Activated T-helper 9 cell treated with anti-CD3 and anti-CD28 coated beads, Interleukin-2, amount 50 U/mL, for 16 hours (primary cell): ENCODE data around the gene CTNS.
"Not testable (repeated sequence)": the region's sequence is repeated elsewhere in the genome, so short reads cannot be mapped to it uniquely, and the experiment has no call there.

ENCODE experiments used
- DNase-seq: peaks from one replicate; pipeline ENCODE4 v3.0.0-alpha.2; 2020; ENCODE audit warnings: low read depth

CTNS gene

GRCh38 chr17:3688027-3688553, 51.5 kb downstream of the CTNS start:
- no peak for DNase-seq

- DNase-seq = no peak
Measured at GRCh38 chr17:3688852-3689261, 52.3 kb downstream of the CTNS start.

GRCh38 chr17:3689262-3690093, 52.9 kb downstream of the CTNS start:
- DNase-seq = no peak

- no peak for DNase-seq
Measured at GRCh38 chr17:3690094-3690715, 53.6 kb downstream of the CTNS start.

- no peak for DNase-seq
Measured at GRCh38 chr17:3691617-3692067, 55.1 kb downstream of the CTNS start.

- no peak for DNase-seq
Measured at GRCh38 chr17:3692346-3692745, 55.8 kb downstream of the CTNS start.

- no peak for DNase-seq
Measured at GRCh38 chr17:3693141-3693540, 56.6 kb downstream of the CTNS start.

- DNase-seq = peak; percentile 17
Measured at GRCh38 chr17:3693829-3694231, 57.3 kb downstream of the CTNS start.

- DNase-seq = no peak
Measured at GRCh38 chr17:3695129-3695722, 58.7 kb downstream of the CTNS start.

GRCh38 chr17:3695723-3696411, 59.3 kb downstream of the CTNS start, which contains the start of gene P2RX5:
Gene P2RX5 (minus strand): TSS chr17:3696155. CDS start chr17:3696005, 150 bp downstream.
- DNase-seq = no peak

GRCh38 chr17:3697103-3697476, 60.5 kb downstream of the CTNS start:
- DNase-seq = no peak

GRCh38 chr17:3698139-3698538, 61.6 kb downstream of the CTNS start:
- DNase-seq = no peak

- DNase-seq = no peak
Measured at GRCh38 chr17:3699951-3700350, 63.4 kb downstream of the CTNS start.

GRCh38 chr17:3702041-3702539, 65.5 kb downstream of the CTNS start:
- DNase-seq = not testable (repeated sequence)

GRCh38 chr17:3704931-3705717, 68.6 kb downstream of the CTNS start:
- no peak for DNase-seq

- not testable (repeated sequence) for DNase-seq
Measured at GRCh38 chr17:3705718-3705984, 69.1 kb downstream of the CTNS start.

- no peak for DNase-seq
Measured at GRCh38 chr17:3708366-3708765, 71.8 kb downstream of the CTNS start.

- peak; percentile 47 for DNase-seq
Measured at GRCh38 chr17:3710951-3711383, 74.4 kb downstream of the CTNS start.
